ENCODE measurements around the gene SOHLH1.

SOHLH1 gene

GRCh38 chr9:135699440-135699839 is at the start of gene SOHLH1:
SOHLH1 (minus strand) TSS chr9:135699481; CDS start chr9:135699467, 14 bp downstream.
- Mint-ChIP-seq H3K4me1 (no peaks in the 10 kb centered on the region), H3K9me3 (no peaks in the 10 kb centered on the region), H3K27ac (ENCODE audit: low read depth) (no peak within 1 kb of the TSS), H3K27me3 (peaks cover 10% of the 10 kb centered on the region), H3K36me3 (ENCODE audit: insufficient read depth) (no peaks in the 10 kb centered on the region), H3K4me3 (no peak within 1 kb of the TSS)
- ATAC-seq (replicated peaks; ENCODE audit: extremely low read depth, poor library complexity, severe bottlenecking) = no peak
- DNase-seq (ENCODE audit: low spot score in 2 of 2) = no peak

DNA sequence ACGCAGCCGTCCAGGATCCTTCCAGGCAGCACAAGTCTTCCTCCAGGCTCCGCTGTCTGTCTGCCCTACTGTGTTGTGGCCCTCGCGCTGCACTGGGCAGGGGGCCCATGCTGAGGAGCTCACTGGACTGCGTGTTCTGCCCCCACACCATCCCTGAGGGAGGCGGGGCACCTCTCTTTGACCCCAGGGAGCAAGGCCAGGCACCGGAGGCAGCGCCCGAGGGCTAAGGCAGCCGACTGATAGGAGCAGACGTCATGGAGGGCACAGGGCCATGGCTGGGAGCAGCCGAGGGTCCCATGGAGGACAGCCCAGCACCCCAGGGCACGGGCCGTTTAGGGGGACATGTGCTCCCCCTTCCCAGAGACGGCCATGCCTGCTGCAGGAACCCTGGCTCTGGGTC is 49.4 kb upstream of the SOHLH1 start:
- no peaks in the 10 kb centered on the region for H3K36me3 Mint-ChIP-seq (ENCODE audit: insufficient read depth)
- ATAC-seq (replicated peaks; ENCODE audit: extremely low read depth, poor library complexity, severe bottlenecking) = no peak
- H3K27ac Mint-ChIP-seq (ENCODE audit: low read depth) = peak overlapping the region; percentile 60
- no peaks in the 10 kb centered on the region for H3K4me1 Mint-ChIP-seq
- H3K27me3 Mint-ChIP-seq = peaks cover 12% of the 10 kb centered on the region
- no peak overlapping the region for H3K4me3 Mint-ChIP-seq
- H3K9me3 Mint-ChIP-seq = no peaks in the 10 kb centered on the region
- no peak for DNase-seq (ENCODE audit: low spot score in 2 of 2)

- Mint-ChIP-seq H3K4me1 (no peaks in the 10 kb centered on the region), H3K27me3 (peaks cover 12% of the 10 kb centered on the region), H3K4me3 (no peak overlapping the region), H3K27ac (ENCODE audit: low read depth) (no peak overlapping the region), H3K9me3 (no peaks in the 10 kb centered on the region), H3K36me3 (ENCODE audit: insufficient read depth) (no peaks in the 10 kb centered on the region)
- ATAC-seq (replicated peaks; ENCODE audit: extremely low read depth, poor library complexity, severe bottlenecking) (no peak), DNase-seq (ENCODE audit: low spot score in 2 of 2) (no peak)
These were observed 48.0 kb upstream of the SOHLH1 start for GRCh38 chr9:135747311-135747710.

DNA sequence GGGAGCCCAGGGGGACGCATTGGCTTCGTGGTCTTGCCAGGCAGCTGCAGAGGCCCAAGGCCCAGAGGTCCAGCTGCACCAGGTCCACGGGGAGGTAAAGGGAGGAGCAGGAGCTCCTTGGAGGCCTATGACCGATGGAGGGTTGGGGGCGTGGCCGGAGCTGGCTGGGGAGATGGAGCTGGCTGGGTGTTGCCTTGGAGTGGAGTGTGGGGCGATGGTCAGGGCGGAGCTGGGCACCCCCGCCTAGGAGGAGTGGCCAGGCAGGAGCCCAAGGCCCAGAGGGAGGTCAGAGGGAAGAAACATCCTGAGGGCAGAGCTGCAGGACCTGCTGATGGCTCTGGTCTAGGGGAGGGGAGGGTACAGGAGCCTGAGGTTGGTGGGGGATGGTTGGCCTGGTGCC is 47.3 kb upstream of the SOHLH1 start:
- Mint-ChIP-seq H3K4me3 (no peak overlapping the region), H3K27ac (ENCODE audit: low read depth) (no peak overlapping the region), H3K36me3 (ENCODE audit: insufficient read depth) (no peaks in the 10 kb centered on the region), H3K9me3 (no peaks in the 10 kb centered on the region), H3K27me3 (peaks cover 12% of the 10 kb centered on the region), H3K4me1 (no peaks in the 10 kb centered on the region)
- DNase-seq (ENCODE audit: low spot score in 2 of 2) = no peak
- no peak for ATAC-seq (replicated peaks; ENCODE audit: extremely low read depth, poor library complexity, severe bottlenecking)

DNA sequence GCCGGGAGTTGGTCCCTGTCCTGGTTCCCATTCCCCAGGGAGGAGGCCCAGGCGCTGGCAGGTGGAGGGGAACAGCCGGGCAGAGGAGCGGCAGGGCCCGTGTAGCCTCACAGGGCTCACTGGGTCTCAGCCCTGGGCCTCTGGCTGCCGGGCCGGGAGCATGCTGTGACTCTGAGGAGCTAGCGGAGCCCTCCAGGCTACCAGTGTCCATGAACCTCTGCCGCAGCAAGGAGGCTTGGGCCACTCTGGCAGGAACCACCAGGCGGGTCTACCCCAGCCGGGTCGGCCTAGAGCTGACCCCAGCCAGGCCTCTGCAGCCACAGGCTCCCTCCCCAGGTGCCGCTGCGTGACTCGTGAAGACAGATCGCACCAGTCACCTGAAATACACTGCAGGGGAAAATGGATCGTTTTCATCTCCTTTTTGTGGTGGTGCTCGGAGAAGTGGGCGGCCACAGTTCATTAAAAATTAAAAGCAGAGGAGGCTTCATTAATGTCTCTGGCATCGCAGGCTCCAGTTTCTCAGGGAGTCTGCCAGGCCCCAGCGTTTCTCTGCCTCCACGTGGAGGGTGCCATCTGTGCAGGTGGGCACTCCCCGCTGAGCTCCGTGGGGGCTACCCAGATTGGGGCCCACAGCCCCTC is 46.5 kb upstream of the SOHLH1 start:
- no peak overlapping the region for H3K27ac Mint-ChIP-seq (ENCODE audit: low read depth)

DNA sequence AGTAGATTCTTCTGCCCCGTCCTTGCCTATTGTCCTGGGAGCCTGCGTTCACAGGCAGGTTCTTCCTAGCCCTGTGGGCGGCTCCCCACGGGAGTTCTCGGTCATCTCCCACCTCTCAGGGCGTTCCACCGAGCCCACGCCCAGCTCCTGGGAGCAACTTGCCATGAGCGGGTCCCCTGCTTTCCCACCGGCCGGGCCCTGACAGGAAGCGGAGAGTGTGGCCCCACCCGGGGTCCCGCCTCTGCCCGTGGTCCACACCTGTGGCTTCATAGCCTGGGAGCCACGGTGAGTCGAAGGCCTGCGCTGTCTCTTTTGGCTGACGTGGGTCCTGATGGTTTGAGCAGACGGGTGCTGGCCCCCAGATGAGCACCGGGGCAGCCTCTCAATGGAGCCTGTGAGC is 45.9 kb upstream of the SOHLH1 start:
- Mint-ChIP-seq H3K4me3 (no peak overlapping the region), H3K36me3 (ENCODE audit: insufficient read depth) (no peaks in the 10 kb centered on the region), H3K27ac (ENCODE audit: low read depth) (no peak overlapping the region), H3K4me1 (no peaks in the 10 kb centered on the region), H3K9me3 (no peaks in the 10 kb centered on the region), H3K27me3 (peaks cover 14% of the 10 kb centered on the region)
- ATAC-seq (replicated peaks; ENCODE audit: extremely low read depth, poor library complexity, severe bottlenecking) (no peak), DNase-seq (ENCODE audit: low spot score in 2 of 2) (no peak)

More for the DNA sequence above, 46.5 kb upstream of the SOHLH1 start:
- ATAC-seq (replicated peaks; ENCODE audit: extremely low read depth, poor library complexity, severe bottlenecking) = no peak
- no peaks in the 10 kb centered on the region for H3K4me1 Mint-ChIP-seq
- H3K27me3 Mint-ChIP-seq = peaks cover 12% of the 10 kb centered on the region
- no peaks in the 10 kb centered on the region for H3K9me3 Mint-ChIP-seq
- no peak overlapping the region for H3K4me3 Mint-ChIP-seq
- no peaks in the 10 kb centered on the region for H3K36me3 Mint-ChIP-seq (ENCODE audit: insufficient read depth)
- no peak for DNase-seq (ENCODE audit: low spot score in 2 of 2)

- Mint-ChIP-seq H3K27me3 (peaks cover 20% of the 10 kb centered on the region), H3K4me3 (no peak overlapping the region), H3K36me3 (ENCODE audit: insufficient read depth) (no peaks in the 10 kb centered on the region), H3K27ac (ENCODE audit: low read depth) (no peak overlapping the region), H3K9me3 (no peaks in the 10 kb centered on the region), H3K4me1 (no peaks in the 10 kb centered on the region)
- DNase-seq (ENCODE audit: low spot score in 2 of 2) (no peak), ATAC-seq (replicated peaks; ENCODE audit: extremely low read depth, poor library complexity, severe bottlenecking) (no peak)
These were observed 45.2 kb upstream of the SOHLH1 start for GRCh38 chr9:135744333-135745070.

- H3K4me1 Mint-ChIP-seq = no peaks in the 10 kb centered on the region
- H3K27ac Mint-ChIP-seq (ENCODE audit: low read depth) = no peak overlapping the region
- H3K9me3 Mint-ChIP-seq = no peaks in the 10 kb centered on the region
- DNase-seq (ENCODE audit: low spot score in 2 of 2) (no peak), ATAC-seq (replicated peaks; ENCODE audit: extremely low read depth, poor library complexity, severe bottlenecking) (no peak)
- H3K4me3 Mint-ChIP-seq = no peak overlapping the region
- H3K36me3 Mint-ChIP-seq (ENCODE audit: insufficient read depth) = no peaks in the 10 kb centered on the region
- H3K27me3 Mint-ChIP-seq = peaks cover 28% of the 10 kb centered on the region
These were observed 44.5 kb upstream of the SOHLH1 start for GRCh38 chr9:135743546-135744332.

DNA sequence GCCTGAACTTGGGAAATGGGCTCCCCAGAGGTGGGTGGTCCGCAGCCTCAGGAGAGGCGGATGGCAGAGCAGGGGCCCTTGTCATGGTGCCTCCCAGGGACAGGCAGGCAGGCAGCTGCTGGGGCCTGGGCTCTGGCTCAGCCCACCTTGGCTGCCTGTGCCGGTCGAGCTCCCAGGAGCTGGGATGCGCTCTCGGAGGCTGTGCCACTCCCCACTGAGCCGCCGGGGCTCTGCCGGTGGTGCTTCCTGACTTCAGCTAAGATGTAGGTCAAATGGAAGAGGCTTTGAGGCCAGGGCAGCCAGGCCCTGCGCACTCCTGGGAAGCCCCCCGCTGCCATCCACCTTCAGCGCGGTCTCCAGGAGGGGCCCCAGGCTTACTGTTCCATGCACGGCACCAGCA is 43.7 kb upstream of the SOHLH1 start:
- Mint-ChIP-seq H3K4me1 (no peaks in the 10 kb centered on the region), H3K27me3 (peaks cover 30% of the 10 kb centered on the region), H3K9me3 (no peaks in the 10 kb centered on the region), H3K36me3 (ENCODE audit: insufficient read depth) (no peaks in the 10 kb centered on the region), H3K4me3 (no peak overlapping the region), H3K27ac (ENCODE audit: low read depth) (no peak overlapping the region)
- DNase-seq (ENCODE audit: low spot score in 2 of 2) (no peak), ATAC-seq (replicated peaks; ENCODE audit: extremely low read depth, poor library complexity, severe bottlenecking) (no peak)

- H3K27ac Mint-ChIP-seq (ENCODE audit: low read depth) = no peak overlapping the region
- H3K4me3 Mint-ChIP-seq = no peak overlapping the region
- peaks cover 31% of the 10 kb centered on the region for H3K27me3 Mint-ChIP-seq
- ATAC-seq (replicated peaks; ENCODE audit: extremely low read depth, poor library complexity, severe bottlenecking) (no peak), DNase-seq (ENCODE audit: low spot score in 2 of 2) (no peak)
- peaks cover 3% of the 10 kb centered on the region for H3K36me3 Mint-ChIP-seq (ENCODE audit: insufficient read depth)
- H3K4me1 Mint-ChIP-seq = no peaks in the 10 kb centered on the region
- no peaks in the 10 kb centered on the region for H3K9me3 Mint-ChIP-seq
These were observed 42.3 kb upstream of the SOHLH1 start for GRCh38 chr9:135741276-135742219.

DNA sequence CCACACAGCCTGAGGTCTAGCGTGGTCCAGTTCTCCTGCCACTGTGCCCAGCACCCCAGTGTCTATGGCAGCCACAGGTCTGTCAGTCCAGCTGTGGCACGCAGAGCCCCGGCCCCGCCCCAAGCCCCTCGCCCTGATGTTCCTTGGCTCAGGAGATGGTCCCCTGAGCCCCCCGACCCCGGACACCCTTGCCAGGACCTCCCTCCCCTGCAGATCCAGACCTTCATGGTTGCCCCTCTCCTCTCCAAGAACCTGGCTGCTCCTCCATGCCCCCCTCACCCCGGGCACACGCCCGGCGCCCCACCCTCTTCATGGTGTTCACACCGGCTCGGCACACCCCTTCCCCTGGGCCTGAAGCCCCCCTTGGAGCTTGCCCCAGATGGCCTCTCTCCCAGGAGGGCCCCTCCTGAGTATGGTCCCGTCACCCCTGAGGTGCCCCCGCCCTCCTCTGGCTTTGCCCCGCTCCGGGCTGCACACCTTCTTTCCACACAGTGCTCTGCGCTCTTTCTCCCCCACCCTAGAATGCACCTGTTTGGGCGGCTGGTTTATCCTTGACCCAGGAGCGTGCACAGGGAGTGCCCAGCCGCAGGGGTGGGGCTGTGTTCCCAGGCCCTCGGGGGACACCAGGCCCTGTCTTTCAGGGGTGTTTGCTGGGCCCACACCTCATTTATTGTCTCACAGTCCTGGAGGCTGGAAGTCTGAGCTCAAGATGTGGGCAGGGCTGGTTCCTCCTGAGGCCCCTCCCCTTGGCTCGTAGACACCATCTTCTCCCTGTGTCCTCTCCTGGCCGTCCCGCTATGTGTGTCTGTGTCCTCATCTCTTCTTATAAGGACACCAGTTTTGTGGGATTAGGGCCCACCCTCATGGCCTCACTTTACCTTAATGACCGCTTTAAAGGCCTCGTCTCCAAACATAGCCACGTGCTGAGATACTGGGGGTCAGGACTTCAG is 40.3 kb upstream of the SOHLH1 start:
- no peaks in the 10 kb centered on the region for H3K4me1 Mint-ChIP-seq
- ATAC-seq (replicated peaks; ENCODE audit: extremely low read depth, poor library complexity, severe bottlenecking) (no peak), DNase-seq (ENCODE audit: low spot score in 2 of 2) (no peak)
- peaks cover 27% of the 10 kb centered on the region for H3K27me3 Mint-ChIP-seq
- no peak overlapping the region for H3K4me3 Mint-ChIP-seq
- H3K36me3 Mint-ChIP-seq (ENCODE audit: insufficient read depth) = peaks cover 3% of the 10 kb centered on the region
- no peaks in the 10 kb centered on the region for H3K9me3 Mint-ChIP-seq
- H3K27ac Mint-ChIP-seq (ENCODE audit: low read depth) = no peak overlapping the region
